Adrenal gland (tissue), 12 donors: Measurements from ENCODE around the gene TPBGL. TPM values are rescaled to one million over a fixed set of nuclear protein-coding genes. Genes with fewer than 3 reads are reported as not detected.

Experiments
- DNase-seq, 7 donors: peaks; one replicate each; pipeline ENCODE4 v3.0.0-alpha.2; 2019 to 2020
- H3K27ac ChIP-seq, 5 donors: fragments of 200-600 bp; sonication (generic) in 4 of 5; 1 replicate in 3 of 5; 2 replicates in 2 of 5; pipeline versions ENCODE4 v1.5.1 to v1.8.0; 2016 to 2020; ENCODE audit warnings: mild to moderate bottlenecking in 1 of 5
- H3K27me3 ChIP-seq: fragments of 200-600 bp; 2 replicates; pipeline ENCODE4 v1.8.0; 2021
- H3K36me3 ChIP-seq, 2 donors: fragments of 200-600 bp; replicated peaks in 1 of 2; 1 replicate in 1 of 2; 2 replicates in 1 of 2; pipeline versions ENCODE4 v1.5.1 to v1.8.0; 2018 to 2022
- H3K4me1 ChIP-seq, 2 donors: fragments of 200-600 bp; replicated peaks in 1 of 2; 1 replicate in 1 of 2; 2 replicates in 1 of 2; pipeline versions ENCODE4 v1.5.1 to v1.8.0; 2018 to 2021
- H3K4me3 ChIP-seq, 4 donors: fragments of 200-600 bp; sonication (generic) in 3 of 4; one replicate each; pipeline ENCODE4 v1.5.1; 2016 to 2018
- H3K9me3 ChIP-seq, 3 donors: fragments of 200-600 bp; sonication (generic) in 1 of 3; replicated peaks in 1 of 3; 1 replicate in 2 of 3; 2 replicates in 1 of 3; pipeline versions ENCODE4 v1.5.1 to v1.8.0; 2016 to 2021
- POLR2A ChIP-seq, 2 donors: fragments of 450-650 bp; IDR thresholded peaks; one replicate each; pipeline ENCODE4 v1.6.1; 2017; ENCODE audit warnings: antibody characterized with exemption in 2 of 2, mild to moderate bottlenecking in 2 of 2, moderate library complexity in 1 of 2
- whole genome bisulfite sequencing, 4 donors: extraction: QIAGEN DNeasy Blood & Tissue Kit in 2 of 4; methylation state at CpG; one replicate each; pipeline versions ENCODE4 v1.1.5 to v1.1.7; 2013 to 2017; 5-methylcytosine and 5-hydroxymethylcytosine counted together
- intact Hi-C, 2 donors: fragments of 100-400 bp; cut with DNase I; formaldehyde crosslinking; loops; one replicate each; pipeline versions ENCODE4 v1.14.1 to v1.15.0; 2022 to 2023
- polyA plus RNA-seq, 3 donors: library from polyadenylated mRNA; stranded (reverse); fragments of 200-250 nt in 2 of 3; fragments of 350-450 nt in 1 of 3; fragmentation: Illumina TruSeq in 1 of 3; extraction: RNeasy Lipid Tissue Mini Kit (QIAGEN cat#74804) in 1 of 3; gene quantifications; one replicate each; pipeline ENCODE4 v1.2.3, GENCODE V29; 2013 to 2014
- total RNA-seq, 9 donors: library from RNA; depleted of rRNA in 4 of 9; stranded (reverse); fragments of >200 nt in 4 of 9; fragments of 120-200 nt in 1 of 9; fragmentation: NEBNext Ultra II Directional in 1 of 9; extraction: Animal tissue kit (Norgen Biotek cat#: 25700) in 1 of 9; gene quantifications; one replicate each; pipeline versions ENCODE4 v1.1.0 to v1.2.4, GENCODE V29; 2013 to 2023
- TF ChIP-seq, protein P1 (sequence below), 6 experiments: fragments of 450-650 bp in 4 of 6; fragments of 200-600 bp in 2 of 6; sonication (generic) in 1 of 6; IDR thresholded peaks; 1 replicate in 5 of 6; 2 replicates in 1 of 6; pipeline versions ENCODE4 v1.5.1 to v1.8.0; 2016 to 2021; ENCODE audit warnings: antibody characterized with exemption in 6 of 6, mild to moderate bottlenecking in 2 of 6, moderate library complexity in 1 of 6
- donor health status: healthy with polysubstance abuse.
- donor health status: Bipolar disorder and iron deficiency.
- donor health status: DM: yes; HTN: yes; CAD: no.
- donor health status: DM: no; HTN: no; CAD: no.
- donor health status: DM: no; HTN: no; CAD: no.
- donor health status: DM: yes; HTN: yes; CAD: no.

Gene TPBGL
- total and polyA plus RNA-seq, 12 donors = 0.11 to 4.3 (median 1.4) TPM

DNA sequence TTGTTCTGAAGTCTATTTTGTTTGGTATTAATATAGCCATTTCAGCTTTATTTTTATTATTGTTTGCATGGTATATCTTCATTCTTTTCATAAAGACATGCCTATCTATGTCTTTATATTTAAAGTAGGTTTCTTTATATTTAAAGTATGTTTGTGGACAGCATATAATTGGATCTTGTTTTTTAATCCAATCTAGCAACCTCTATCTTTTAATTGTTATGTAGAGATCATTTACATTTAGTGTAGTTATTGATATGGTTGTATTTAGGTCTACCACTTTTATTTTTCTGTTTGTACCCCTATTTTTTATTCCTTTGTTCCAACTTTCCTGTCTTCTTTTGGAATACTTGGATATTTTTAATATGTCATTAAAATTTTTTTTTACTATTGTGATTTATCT, 13.8 kb downstream of the TPBGL start:
- TF ChIP-seq POLR2A (IDR thresholded peaks at IDR 0.05) = no peak
- TF ChIP-seq, protein P1, sequence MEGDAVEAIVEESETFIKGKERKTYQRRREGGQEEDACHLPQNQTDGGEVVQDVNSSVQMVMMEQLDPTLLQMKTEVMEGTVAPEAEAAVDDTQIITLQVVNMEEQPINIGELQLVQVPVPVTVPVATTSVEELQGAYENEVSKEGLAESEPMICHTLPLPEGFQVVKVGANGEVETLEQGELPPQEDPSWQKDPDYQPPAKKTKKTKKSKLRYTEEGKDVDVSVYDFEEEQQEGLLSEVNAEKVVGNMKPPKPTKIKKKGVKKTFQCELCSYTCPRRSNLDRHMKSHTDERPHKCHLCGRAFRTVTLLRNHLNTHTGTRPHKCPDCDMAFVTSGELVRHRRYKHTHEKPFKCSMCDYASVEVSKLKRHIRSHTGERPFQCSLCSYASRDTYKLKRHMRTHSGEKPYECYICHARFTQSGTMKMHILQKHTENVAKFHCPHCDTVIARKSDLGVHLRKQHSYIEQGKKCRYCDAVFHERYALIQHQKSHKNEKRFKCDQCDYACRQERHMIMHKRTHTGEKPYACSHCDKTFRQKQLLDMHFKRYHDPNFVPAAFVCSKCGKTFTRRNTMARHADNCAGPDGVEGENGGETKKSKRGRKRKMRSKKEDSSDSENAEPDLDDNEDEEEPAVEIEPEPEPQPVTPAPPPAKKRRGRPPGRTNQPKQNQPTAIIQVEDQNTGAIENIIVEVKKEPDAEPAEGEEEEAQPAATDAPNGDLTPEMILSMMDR (IDR thresholded peaks at IDR 0.05) = no peak
- H3K27me3 ChIP-seq = no peaks in the 10 kb centered on the region
- DNase-seq = no peak

DNA sequence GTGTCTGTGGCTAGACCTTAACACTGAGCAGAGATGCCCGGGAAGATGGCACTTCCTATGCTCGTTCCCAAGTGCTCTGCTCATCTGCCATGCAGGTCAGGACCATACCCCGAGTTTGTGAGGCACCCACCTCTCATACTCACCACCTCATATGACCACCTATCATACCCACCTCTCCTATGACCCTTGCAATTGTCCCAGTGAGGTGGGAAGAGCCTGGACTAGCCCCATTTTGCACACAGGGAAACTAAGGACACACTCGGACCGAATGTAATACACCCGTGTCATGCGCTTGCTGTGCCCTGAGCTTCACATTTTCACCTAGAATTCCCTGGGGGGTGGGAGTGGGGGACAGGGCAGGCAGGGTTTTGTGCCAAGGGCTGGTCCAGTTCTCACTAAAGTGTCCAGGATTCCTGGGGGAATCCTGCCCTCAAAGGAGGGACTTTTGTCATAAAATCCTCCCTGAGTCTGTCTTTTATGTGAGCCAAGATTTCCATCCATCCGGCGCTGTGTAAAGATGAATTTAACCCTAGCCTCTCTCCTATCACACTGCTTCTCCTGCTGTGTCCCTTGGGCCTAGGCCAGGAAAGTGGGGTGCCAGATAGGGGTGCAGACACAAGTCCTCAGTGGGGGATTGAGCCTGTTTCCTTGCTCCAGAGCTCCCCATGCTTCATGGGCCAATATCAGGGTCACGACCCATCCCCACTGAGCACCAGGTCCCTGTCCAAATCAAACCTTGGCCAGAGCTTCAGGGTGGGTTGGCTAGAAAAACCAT, 20.0 kb downstream of the TPBGL start:
- no peak for DNase-seq
- Histone ChIP-seq H3K9me3 (no peaks in the 10 kb centered on the region), H3K4me3 (no peak overlapping the region)

More for the DNA sequence above, 13.8 kb downstream of the TPBGL start:
- Histone ChIP-seq H3K27ac (no peak overlapping the region), H3K9me3 (no peaks in the 10 kb centered on the region), H3K4me3 (no peak overlapping the region), H3K36me3 (no peaks in the 10 kb centered on the region), H3K4me1 (no peaks in the 10 kb centered on the region)
- intact Hi-C loops = no loop called here

DNA sequence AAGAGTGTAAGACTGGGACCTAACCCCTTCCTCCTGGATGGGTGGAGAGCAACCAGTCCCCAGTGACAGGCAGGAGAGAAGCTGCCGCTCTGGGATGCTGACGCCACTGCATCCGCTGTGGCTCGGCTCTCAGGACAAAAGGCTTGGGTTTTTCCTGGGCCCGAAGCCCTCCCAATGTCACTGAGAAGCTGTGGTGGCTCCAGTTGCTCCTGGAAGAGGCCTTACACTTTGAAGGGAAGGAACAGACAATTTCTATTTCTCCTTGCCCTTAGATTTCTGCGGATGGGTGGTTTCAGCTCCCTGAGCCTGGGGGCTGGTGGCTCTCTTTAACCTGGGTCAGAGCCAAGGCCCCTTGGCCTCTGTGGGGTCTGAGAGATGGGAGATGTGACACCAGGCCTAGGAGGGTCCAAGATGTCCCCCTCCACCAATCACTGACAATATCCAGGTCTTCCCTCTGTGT, 21.4 kb downstream of the TPBGL start:
- Histone ChIP-seq H3K9me3 (no peaks in the 10 kb centered on the region), H3K36me3 (no peaks in the 10 kb centered on the region), H3K4me1 (no peaks in the 10 kb centered on the region), H3K27ac (no peak overlapping the region), H3K4me3 (no peak overlapping the region), H3K27me3 (no peaks in the 10 kb centered on the region)
- 83 to 87% (median 86%) methylated on average over 5 to 6 of the region's 6 CpGs for WGBS, 4 donors
- TF ChIP-seq, protein P1 (IDR thresholded peaks at IDR 0.05) = no peak
- TF ChIP-seq POLR2A (IDR thresholded peaks at IDR 0.05) = no peak
- no peak for DNase-seq
- intact Hi-C loops = no loop called here

More for the DNA sequence above, 20.0 kb downstream of the TPBGL start:
- Histone ChIP-seq H3K27me3 (no peaks in the 10 kb centered on the region), H3K36me3 (no peaks in the 10 kb centered on the region), H3K4me1 (no peaks in the 10 kb centered on the region), H3K27ac (no peak overlapping the region)
- intact Hi-C loops = no loop called here
- no peak for TF ChIP-seq POLR2A (IDR thresholded peaks at IDR 0.05)
- TF ChIP-seq, protein P1 (IDR thresholded peaks at IDR 0.05) = no peak
- WGBS, 4 donors = 50 to 58% (median 54%) methylated on average over 10 of the region's 10 CpGs

DNA sequence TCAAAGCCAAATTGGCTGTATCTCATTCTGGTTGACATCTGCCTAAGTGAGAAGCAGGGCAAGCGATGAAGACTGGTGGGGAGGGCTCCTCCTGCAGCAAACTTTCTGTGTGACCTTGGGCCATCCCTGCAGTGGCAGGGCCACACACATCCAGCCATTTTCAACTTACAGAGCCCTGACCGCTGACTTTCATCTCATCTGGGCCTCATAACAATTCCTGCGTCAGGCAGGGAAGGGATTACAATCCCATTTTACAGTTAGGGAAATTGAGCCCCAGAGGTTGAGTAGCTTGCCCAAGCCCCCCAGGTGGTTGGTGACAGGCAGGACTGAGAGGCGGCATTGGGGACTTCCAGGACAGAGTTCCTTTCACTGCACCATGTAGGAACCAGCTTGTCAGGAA, 21.9 kb downstream of the TPBGL start:
- Histone ChIP-seq H3K27ac (no peak overlapping the region), H3K4me3 (no peak overlapping the region), H3K27me3 (no peaks in the 10 kb centered on the region), H3K9me3 (no peaks in the 10 kb centered on the region), H3K4me1 (no peaks in the 10 kb centered on the region), H3K36me3 (no peaks in the 10 kb centered on the region)
- intact Hi-C loops = no loop called here
- DNase-seq = no peak
- 79 to 84% (median 82%) methylated on average over 4 of the region's 4 CpGs for WGBS, 4 donors
- TF ChIP-seq POLR2A (IDR thresholded peaks at IDR 0.05) = no peak
- TF ChIP-seq, protein P1 (IDR thresholded peaks at IDR 0.05) = no peak
